Stimulated activated CD8-positive, alpha-beta memory T cell treated with anti-CD3 and anti-CD28 coated beads, Interleukin-7, amount 100 ng/mL, for 1 hour (primary cell): ENCODE results near the gene NEURL2.
"Not testable (repeated sequence)": the region's sequence is repeated elsewhere in the genome, so short reads cannot be mapped to it uniquely, and the experiment has no call there.

Source experiments
- DNase-seq, 2 donors: peaks; one replicate each; pipeline ENCODE4 v3.0.0-alpha.2; 2020; ENCODE audit warnings: low read depth in 2 of 2

The NEURL2 gene, protein sequence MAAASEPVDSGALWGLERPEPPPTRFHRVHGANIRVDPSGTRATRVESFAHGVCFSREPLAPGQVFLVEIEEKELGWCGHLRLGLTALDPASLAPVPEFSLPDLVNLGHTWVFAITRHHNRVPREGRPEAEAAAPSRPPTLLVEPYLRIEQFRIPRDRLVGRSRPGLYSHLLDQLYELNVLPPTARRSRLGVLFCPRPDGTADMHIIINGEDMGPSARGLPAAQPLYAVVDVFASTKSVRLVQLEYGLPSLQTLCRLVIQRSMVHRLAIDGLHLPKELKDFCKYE

GRCh38 chr20:45890985-45891983 lies at the start of gene NEURL2, which contains the start of gene CTSA:
Gene NEURL2, minus strand, starts transcription at chr20:45891208. Its CDS starts 217 bp downstream, at chr20:45890991.
Gene CTSA, plus strand, starts transcription at chr20:45891335. Its CDS starts 234 bp downstream, at chr20:45891569.
- peak; percentile 62 to 70 for DNase-seq

GRCh38 chr20:45940469-45940868 lies 49.5 kb upstream of the NEURL2 start:
- DNase-seq = no peak

GRCh38 chr20:45940053-45940452 lies 49.0 kb upstream of the NEURL2 start:
- DNase-seq = no peak

- no peak for DNase-seq
These were observed 47.9 kb upstream of the NEURL2 start for GRCh38 chr20:45938727-45939438.

GRCh38 chr20:45937765-45938164 lies 46.8 kb upstream of the NEURL2 start:
- no peak for DNase-seq

DNA sequence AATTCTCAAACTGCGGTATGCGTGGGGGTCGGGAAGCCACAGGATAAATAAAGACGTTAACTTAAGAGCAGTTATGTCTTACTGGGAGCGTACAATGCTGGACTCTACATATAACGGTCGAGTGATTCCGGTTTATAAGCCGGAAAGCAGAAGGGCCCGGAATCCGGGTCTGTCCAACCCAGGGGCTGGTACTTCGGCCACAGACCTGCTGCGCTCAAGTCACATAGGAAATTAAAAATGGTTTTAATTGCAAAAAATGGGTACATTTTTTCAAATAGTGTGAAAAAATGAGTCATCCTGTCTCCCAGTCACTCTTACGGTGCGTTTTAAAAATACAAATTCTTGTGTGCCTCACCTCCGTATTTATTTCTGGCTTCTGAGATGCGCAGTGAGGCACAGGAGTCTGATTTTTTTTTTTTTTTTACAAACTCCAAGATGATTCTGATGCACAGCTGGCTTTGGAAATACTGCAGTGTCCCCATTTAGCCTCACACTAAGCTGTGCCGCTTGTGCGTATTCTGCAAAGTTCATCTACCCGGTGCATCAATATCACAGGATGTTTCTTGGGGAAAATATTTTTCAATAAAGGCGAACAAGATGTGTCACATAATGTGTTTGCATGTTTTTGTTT lies 44.5 kb upstream of the NEURL2 start:
- no peak for DNase-seq

DNA sequence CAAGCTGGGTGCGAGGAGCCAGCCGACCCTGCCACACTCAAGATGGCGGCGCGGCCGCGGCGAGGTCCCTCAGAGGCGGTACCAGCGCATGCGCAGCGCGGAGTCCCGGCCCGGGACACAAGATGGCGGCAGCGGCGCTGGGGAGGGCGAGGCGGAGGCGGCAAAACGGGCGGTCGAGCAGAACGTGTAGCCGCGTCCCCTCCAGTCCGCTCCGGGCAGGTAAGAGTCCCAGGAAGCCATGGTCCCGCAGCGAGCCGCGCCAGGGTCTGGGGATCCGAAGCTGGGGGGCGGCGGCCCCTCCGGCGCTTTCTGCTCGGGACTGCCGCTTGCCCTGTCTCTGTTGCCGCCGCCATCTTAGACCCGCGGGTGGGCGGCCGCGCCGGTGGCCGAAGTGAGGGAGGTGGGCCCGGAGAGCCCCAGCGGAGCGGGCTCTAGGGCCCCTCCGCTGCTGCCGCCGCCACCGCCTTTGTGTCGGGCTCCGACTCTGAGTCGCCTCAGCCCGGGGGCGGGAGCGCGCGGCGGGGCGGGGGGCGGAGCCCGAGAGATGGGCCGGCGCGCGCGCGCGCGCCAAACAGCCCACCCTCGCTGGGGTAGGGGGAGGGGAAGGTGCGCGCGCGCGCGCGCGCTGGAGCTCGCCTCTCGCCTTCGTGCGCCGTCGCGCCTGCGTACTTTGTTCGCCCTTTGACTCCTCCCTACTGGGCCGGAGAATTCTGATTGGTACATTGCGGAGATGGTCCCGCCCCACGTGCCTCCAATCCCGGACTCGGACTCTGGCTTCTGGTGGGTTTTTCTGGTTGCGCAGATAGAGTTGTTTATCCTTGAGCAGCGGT lies 43.8 kb upstream of the NEURL2 start, which contains the start of gene PCIF1:
PCIF1 (plus strand) TSS at position 98 of the 830 bp plus-strand sequence. CDS start 4,317 bp downstream, outside the sequence.
- DNase-seq = peak; percentile 96 to 98

DNA sequence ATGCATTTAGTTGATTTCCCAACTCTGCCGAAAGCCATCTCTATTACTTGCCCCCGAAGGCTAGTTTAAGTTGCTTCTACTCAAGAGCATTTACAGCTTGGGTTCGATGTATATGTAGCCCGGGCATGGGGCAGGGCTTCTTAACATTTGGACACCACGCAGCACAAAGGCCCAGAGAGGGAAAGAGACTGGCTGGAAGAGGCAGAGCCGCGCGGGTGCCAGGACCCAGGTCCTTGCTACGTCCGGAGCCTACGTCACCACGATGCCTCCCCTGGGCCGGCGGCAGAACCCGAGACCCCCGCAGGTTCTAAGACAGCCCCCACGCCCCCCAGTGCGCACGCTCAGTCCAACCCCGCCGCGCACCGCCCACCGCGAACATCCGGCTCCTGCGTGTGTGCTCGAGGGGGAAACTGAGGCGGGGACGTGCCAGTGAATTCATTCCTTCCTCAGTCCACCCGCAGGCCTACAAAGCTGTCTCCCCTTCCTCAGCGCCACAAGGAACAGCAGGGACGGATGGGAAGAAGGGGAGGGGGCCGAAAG lies 43.1 kb upstream of the NEURL2 start:
- no peak for DNase-seq

DNA sequence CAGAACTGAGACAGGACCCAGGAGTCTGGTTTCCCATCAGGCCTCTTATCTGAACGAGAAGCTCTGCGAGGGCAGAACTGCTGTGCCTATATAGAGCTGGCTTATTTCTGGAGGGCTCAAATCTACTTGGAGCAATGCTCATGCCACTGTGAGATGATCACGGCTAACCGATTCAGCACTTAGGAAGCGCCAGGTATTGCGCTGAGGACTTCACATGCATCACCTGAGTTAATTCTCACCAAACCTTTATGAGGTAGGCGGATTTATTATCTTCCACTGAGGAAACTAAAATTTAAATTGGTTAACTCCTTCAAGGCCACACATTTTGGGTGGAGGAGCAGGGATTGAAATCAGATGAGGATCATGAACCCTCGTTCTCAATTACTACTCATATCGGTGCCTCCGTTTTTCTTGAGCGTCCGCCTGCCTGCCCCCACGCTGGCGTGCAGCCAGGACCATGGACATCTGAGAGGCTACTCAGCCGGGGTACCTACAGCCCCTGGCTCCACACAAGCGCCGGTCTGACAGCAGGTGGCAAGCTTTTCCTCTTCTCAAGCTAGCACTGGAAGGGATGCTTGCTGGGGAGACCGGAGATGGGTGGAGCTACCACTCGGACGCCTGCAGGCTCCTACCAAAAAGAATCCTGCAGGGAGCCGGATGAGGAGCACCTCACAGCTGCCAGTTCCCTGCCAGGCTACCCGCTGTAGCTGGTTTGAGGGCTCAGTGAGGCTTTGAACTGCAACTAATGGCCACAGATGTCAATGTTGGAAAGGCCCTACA lies 42.4 kb upstream of the NEURL2 start:
- DNase-seq = peak; percentile 20 to 29

- DNase-seq = not testable (repeated sequence)
These were observed 40.7 kb upstream of the NEURL2 start for GRCh38 chr20:45931680-45932079.

- DNase-seq = no peak
These were observed 36.3 kb upstream of the NEURL2 start for GRCh38 chr20:45927071-45927878.

- DNase-seq = no peak
These were observed 35.7 kb upstream of the NEURL2 start for GRCh38 chr20:45926731-45927070.

DNA sequence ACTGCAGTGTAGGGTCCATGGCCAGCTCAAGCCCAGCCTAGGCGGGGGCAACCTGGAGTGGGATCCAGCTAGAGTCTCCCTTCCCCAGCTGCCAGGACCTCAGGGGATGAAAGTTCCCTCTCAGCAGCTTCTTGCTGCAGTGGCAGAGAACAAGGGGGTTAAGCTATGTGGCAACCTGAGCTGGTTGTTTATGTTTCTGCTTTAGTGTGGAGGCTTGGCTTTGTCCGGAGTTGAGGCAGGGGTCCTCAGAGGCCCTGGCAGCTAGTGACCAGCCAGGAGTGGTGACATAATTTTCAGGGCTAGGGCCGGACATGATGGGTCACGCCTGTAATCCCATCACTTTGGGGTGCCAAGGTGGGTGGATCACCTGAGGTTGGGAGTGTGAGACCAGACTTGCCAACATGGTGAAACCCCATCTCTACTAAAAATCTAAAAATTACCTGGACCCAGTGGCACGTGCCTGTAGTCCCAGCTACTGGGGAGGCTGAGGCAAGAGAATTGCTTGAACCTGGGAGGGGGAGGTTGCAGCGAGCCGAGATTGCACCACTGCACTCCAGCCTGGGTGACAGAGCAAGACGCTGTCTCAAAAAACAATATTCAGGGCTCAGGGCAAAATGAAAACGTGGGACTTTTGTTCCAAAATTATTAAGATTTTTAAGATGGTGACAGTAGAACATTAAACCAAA lies 35.0 kb upstream of the NEURL2 start:
- DNase-seq = no peak

GRCh38 chr20:45924391-45925261 lies 33.6 kb upstream of the NEURL2 start:
- no peak for DNase-seq

- no peak for DNase-seq
These were observed 30.6 kb upstream of the NEURL2 start for GRCh38 chr20:45921337-45922189.
